Measurements from ENCODE around the gene CLIC5. TPM values are rescaled to one million over a fixed set of nuclear protein-coding genes. Genes with fewer than 3 reads are reported as not detected.

The CLIC5 gene
- total RNA-seq, 1 experiment from 2014 or later = 0.20 TPM

DNA sequence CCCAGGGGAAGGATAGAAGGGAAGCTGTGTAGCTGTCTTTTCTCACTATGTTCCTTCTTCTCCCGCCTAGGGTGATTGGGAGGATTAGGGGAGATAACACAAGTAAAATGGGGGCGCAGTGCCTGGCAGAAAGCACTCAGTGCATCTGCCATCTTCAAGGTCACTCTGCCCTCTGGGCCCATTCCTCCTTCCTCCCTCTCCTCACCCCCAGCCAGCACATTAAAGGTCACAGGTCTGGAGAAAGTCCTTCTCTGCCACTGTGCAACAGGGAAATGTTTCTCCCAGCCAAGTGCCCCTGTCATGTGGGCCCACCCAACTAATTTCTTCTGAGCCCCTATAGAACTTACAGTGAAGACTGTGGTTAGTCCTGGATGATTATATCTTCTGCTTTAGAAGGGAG, 45.8 kb downstream of the CLIC5 start:
- H3K14ac ChIP-seq (ENCODE audit: insufficient read depth, low read length) = no peak overlapping the region
- DNase-seq = no peak
- no peak overlapping the region for H2BK12ac ChIP-seq (ENCODE audit: insufficient read length, low read depth, low read length)
- no peak overlapping the region for H2BK20ac ChIP-seq (ENCODE audit: low read depth, low read length, poor library complexity, severe bottlenecking)
- H3K9me3 ChIP-seq (ENCODE audit: control insufficient read depth, low read depth, low read length) = no peaks in the 10 kb centered on the region
- H4K20me1 ChIP-seq (ENCODE audit: control insufficient read depth, insufficient read depth, insufficient read length) = no peaks in the 10 kb centered on the region
- H3K27me3 ChIP-seq (ENCODE audit: insufficient read depth, low read length) = no peaks in the 10 kb centered on the region
- H3K23ac ChIP-seq (ENCODE audit: insufficient read length, low read depth, low read length) = no peak overlapping the region
- no peak overlapping the region for H4K91ac ChIP-seq (ENCODE audit: insufficient read length, low read depth, low read length)
- no peak overlapping the region for H2AFZ ChIP-seq (ENCODE audit: low read length)
- no peaks in the 10 kb centered on the region for H3K79me1 ChIP-seq (ENCODE audit: insufficient read depth, low read depth, low read length, poor library complexity, severe bottlenecking)
- H3T11ph ChIP-seq (ENCODE audit: low read length) = no peak overlapping the region
- H3K18ac ChIP-seq (ENCODE audit: insufficient read length, low read depth, low read length) = no peak overlapping the region
- H3K4ac ChIP-seq (ENCODE audit: low read depth, low read length) = no peak overlapping the region
- no peak overlapping the region for H3K9ac ChIP-seq (ENCODE audit: extremely low read depth, insufficient read length, low read length)
- Mint-ChIP-seq H3K9me3 (peaks cover 3 to 4% of the 10 kb centered on the region in 2 experiments; a peak in 4 of 5 replicates), H3K36me3 (ENCODE audit: insufficient read depth in 1 of 3, low read depth in 3 of 3) (no peaks in the 10 kb centered on the region; a peak in 1 of 7 replicates), H3K27ac (no peak overlapping the region), H3K4me3 (no peak overlapping the region), H3K27me3 (ENCODE audit: low read depth) (no peaks in the 10 kb centered on the region; the same call in 1 of the 2 replicates), H3K4me1 (peaks cover 19% of the 10 kb centered on the region in 2 experiments)
- no peaks in the 10 kb centered on the region for H3K4me1 ChIP-seq (ENCODE audit: insufficient read depth, low read length)
- H3K27ac ChIP-seq (ENCODE audit: insufficient read length, low read depth, low read length) = no peak overlapping the region
- no peak overlapping the region for H3K4me2 ChIP-seq (ENCODE audit: insufficient read depth, insufficient read length, low read length)
- H3K56ac ChIP-seq (ENCODE audit: insufficient read length, low read depth, low read length) = no peak overlapping the region
- H3K23me2 ChIP-seq (ENCODE audit: insufficient read length, low read depth, low read length, poor library complexity, severe bottlenecking) = no peaks in the 10 kb centered on the region
- WGBS (ENCODE audit: extremely low coverage, insufficient read length, low lambda C conversion rate) = no CpG with 5 or more reads among the region's 2 CpGs
- H2BK15ac ChIP-seq (ENCODE audit: low read depth, low read length) = no peak overlapping the region
- no peak overlapping the region for H4K5ac ChIP-seq (ENCODE audit: insufficient read length, low read depth, low read length)
- no peak overlapping the region for H2BK120ac ChIP-seq (ENCODE audit: low read depth, low read length, poor library complexity, severe bottlenecking)
- H3K79me2 ChIP-seq (ENCODE audit: insufficient read depth, low read length) = no peaks in the 10 kb centered on the region
- no peak overlapping the region for H4K8ac ChIP-seq (replicated peaks; ENCODE audit: insufficient read length, low read depth, low read length)
- TF ChIP-seq, protein P1, sequence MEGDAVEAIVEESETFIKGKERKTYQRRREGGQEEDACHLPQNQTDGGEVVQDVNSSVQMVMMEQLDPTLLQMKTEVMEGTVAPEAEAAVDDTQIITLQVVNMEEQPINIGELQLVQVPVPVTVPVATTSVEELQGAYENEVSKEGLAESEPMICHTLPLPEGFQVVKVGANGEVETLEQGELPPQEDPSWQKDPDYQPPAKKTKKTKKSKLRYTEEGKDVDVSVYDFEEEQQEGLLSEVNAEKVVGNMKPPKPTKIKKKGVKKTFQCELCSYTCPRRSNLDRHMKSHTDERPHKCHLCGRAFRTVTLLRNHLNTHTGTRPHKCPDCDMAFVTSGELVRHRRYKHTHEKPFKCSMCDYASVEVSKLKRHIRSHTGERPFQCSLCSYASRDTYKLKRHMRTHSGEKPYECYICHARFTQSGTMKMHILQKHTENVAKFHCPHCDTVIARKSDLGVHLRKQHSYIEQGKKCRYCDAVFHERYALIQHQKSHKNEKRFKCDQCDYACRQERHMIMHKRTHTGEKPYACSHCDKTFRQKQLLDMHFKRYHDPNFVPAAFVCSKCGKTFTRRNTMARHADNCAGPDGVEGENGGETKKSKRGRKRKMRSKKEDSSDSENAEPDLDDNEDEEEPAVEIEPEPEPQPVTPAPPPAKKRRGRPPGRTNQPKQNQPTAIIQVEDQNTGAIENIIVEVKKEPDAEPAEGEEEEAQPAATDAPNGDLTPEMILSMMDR (conservative IDR thresholded peaks at IDR 0.05) = no peak
- H2AK5ac ChIP-seq (ENCODE audit: insufficient read length, low read length) = no peak overlapping the region
- H2BK5ac ChIP-seq (ENCODE audit: insufficient read length, low read length) = no peak overlapping the region

Measured in H9 (cell line).